ENCODE measurements around the gene ANKS1A.

- TF ChIP-seq, protein P1, sequence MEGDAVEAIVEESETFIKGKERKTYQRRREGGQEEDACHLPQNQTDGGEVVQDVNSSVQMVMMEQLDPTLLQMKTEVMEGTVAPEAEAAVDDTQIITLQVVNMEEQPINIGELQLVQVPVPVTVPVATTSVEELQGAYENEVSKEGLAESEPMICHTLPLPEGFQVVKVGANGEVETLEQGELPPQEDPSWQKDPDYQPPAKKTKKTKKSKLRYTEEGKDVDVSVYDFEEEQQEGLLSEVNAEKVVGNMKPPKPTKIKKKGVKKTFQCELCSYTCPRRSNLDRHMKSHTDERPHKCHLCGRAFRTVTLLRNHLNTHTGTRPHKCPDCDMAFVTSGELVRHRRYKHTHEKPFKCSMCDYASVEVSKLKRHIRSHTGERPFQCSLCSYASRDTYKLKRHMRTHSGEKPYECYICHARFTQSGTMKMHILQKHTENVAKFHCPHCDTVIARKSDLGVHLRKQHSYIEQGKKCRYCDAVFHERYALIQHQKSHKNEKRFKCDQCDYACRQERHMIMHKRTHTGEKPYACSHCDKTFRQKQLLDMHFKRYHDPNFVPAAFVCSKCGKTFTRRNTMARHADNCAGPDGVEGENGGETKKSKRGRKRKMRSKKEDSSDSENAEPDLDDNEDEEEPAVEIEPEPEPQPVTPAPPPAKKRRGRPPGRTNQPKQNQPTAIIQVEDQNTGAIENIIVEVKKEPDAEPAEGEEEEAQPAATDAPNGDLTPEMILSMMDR (IDR thresholded peaks at IDR 0.05) = no peak
- no peak for TF ChIP-seq POLR2A (IDR thresholded peaks at IDR 0.05)
These were observed 52.4 kb downstream of the ANKS1A start for GRCh38 chr6:34941421-34941820.

Measured in right lobe of liver (tissue), 4 donors.